ENCODE results near the gene ATRX.
"Not testable (repeated sequence)": the region's sequence is repeated elsewhere in the genome, so short reads cannot be mapped to it uniquely, and the experiment has no call there.

The ATRX gene

GRCh38 chrX:77621453-77621852 is 164.6 kb downstream of the ATRX start:
- DNase-seq, result not testable (repeated sequence)

GRCh38 chrX:77617206-77617605 is 168.8 kb downstream of the ATRX start:
- no peak for DNase-seq

GRCh38 chrX:77603635-77604336 is 182.2 kb downstream of the ATRX start:
- DNase-seq, result no peak

GRCh38 chrX:77597511-77597910 is 188.5 kb downstream of the ATRX start:
- no peak for DNase-seq

- peak in 2 of 3 donors; percentile 24 to 25 for DNase-seq
Observed at GRCh38 chrX:77597090-77597489, 188.9 kb downstream of the ATRX start.

- DNase-seq, result no peak
Observed at GRCh38 chrX:77595848-77596247, 190.2 kb downstream of the ATRX start.

GRCh38 chrX:77572322-77572721 is 213.7 kb downstream of the ATRX start:
- no peak for DNase-seq

GRCh38 chrX:77565278-77565677 is 220.7 kb downstream of the ATRX start:
- DNase-seq, result no peak

- peak; percentile 13 to 32 (median 19) for DNase-seq
Observed at GRCh38 chrX:77564823-77565222, 221.2 kb downstream of the ATRX start.

- no peak for DNase-seq
Observed at GRCh38 chrX:77561372-77561771, 224.6 kb downstream of the ATRX start.

- DNase-seq, result no peak
Observed at GRCh38 chrX:77556276-77556675, 229.7 kb downstream of the ATRX start.

- DNase-seq, result no peak
Observed at GRCh38 chrX:77548751-77549150, 237.3 kb downstream of the ATRX start.

GRCh38 chrX:77539778-77540177 is 246.2 kb downstream of the ATRX start:
- DNase-seq, result not testable (repeated sequence)

- DNase-seq, result peak in 1 of 3 donors; percentile 1
Observed at GRCh38 chrX:77531261-77531660, 254.8 kb downstream of the ATRX start.

GRCh38 chrX:77528034-77528433 is 258.0 kb downstream of the ATRX start:
- DNase-seq, result no peak

- DNase-seq, result no peak
Observed at GRCh38 chrX:77527233-77528001, 258.6 kb downstream of the ATRX start.

GRCh38 chrX:77519765-77520164 is 266.3 kb downstream of the ATRX start:
- DNase-seq, result no peak

GRCh38 chrX:77514177-77514576 is 271.8 kb downstream of the ATRX start:
- DNase-seq, result no peak

GRCh38 chrX:77510007-77510406 is 276.0 kb downstream of the ATRX start:
- no peak for DNase-seq

- peak; percentile 5 to 38 (median 19) for DNase-seq
Observed at GRCh38 chrX:77505227-77505626, 280.8 kb downstream of the ATRX start.

GRCh38 chrX:77502951-77503525 is 283.0 kb downstream of the ATRX start:
- DNase-seq, result no peak

GRCh38 chrX:77500164-77500563 is 285.9 kb downstream of the ATRX start:
- not testable (repeated sequence) for DNase-seq

- no peak for DNase-seq
Observed at GRCh38 chrX:77493677-77494553, 292.1 kb downstream of the ATRX start.
